Measurements from ENCODE around the gene KIAA1217. TPM values are rescaled to one million over a fixed set of nuclear protein-coding genes. Genes with fewer than 3 reads are reported as not detected.
"Not testable (repeated sequence)": the region's sequence is repeated elsewhere in the genome, so short reads cannot be mapped to it uniquely, and the experiment has no call there.

Gene KIAA1217
- total RNA-seq, 1 donor from 2014 or later = 18.9 TPM

- no peak for TF ChIP-seq CTCF (IDR thresholded peaks at IDR 0.05; ENCODE audit: insufficient read depth, low read length, poor library complexity, severe bottlenecking)
- DNase-seq (ENCODE audit: low read depth) = no peak
- H3K4me3 ChIP-seq (ENCODE audit: low read depth, low read length) = no peak overlapping the region
- H3K36me3 ChIP-seq (ENCODE audit: control insufficient read depth, insufficient read depth, low read length) = no peaks in the 10 kb centered on the region
- no peaks in the 10 kb centered on the region for H3K27me3 ChIP-seq (ENCODE audit: control insufficient read depth, insufficient read depth, low read length)
These were observed 268.2 kb downstream of the KIAA1217 start for GRCh38 chr10:24476913-24477701.

GRCh38 chr10:24477915-24478314 is 269.0 kb downstream of the KIAA1217 start:
- DNase-seq (ENCODE audit: low read depth) = no peak
- no peaks in the 10 kb centered on the region for H3K27me3 ChIP-seq (ENCODE audit: control insufficient read depth, insufficient read depth, low read length)
- H3K4me3 ChIP-seq (ENCODE audit: low read depth, low read length) = no peak overlapping the region
- no peaks in the 10 kb centered on the region for H3K36me3 ChIP-seq (ENCODE audit: control insufficient read depth, insufficient read depth, low read length)
- no peak for TF ChIP-seq CTCF (IDR thresholded peaks at IDR 0.05; ENCODE audit: insufficient read depth, low read length, poor library complexity, severe bottlenecking)

GRCh38 chr10:24479806-24480205 is 270.9 kb downstream of the KIAA1217 start:
- no peak for DNase-seq (ENCODE audit: low read depth)
- H3K27me3 ChIP-seq (ENCODE audit: control insufficient read depth, insufficient read depth, low read length) = no peaks in the 10 kb centered on the region
- H3K36me3 ChIP-seq (ENCODE audit: control insufficient read depth, insufficient read depth, low read length) = no peaks in the 10 kb centered on the region
- no peak for TF ChIP-seq CTCF (IDR thresholded peaks at IDR 0.05; ENCODE audit: insufficient read depth, low read length, poor library complexity, severe bottlenecking)
- H3K4me3 ChIP-seq (ENCODE audit: low read depth, low read length) = no peak overlapping the region

GRCh38 chr10:24480447-24480846 is 271.5 kb downstream of the KIAA1217 start:
- Histone ChIP-seq H3K4me3 (ENCODE audit: low read depth, low read length) (no peak overlapping the region), H3K36me3 (ENCODE audit: control insufficient read depth, insufficient read depth, low read length) (no peaks in the 10 kb centered on the region), H3K27me3 (ENCODE audit: control insufficient read depth, insufficient read depth, low read length) (no peaks in the 10 kb centered on the region)
- no peak for TF ChIP-seq CTCF (IDR thresholded peaks at IDR 0.05; ENCODE audit: insufficient read depth, low read length, poor library complexity, severe bottlenecking)
- DNase-seq (ENCODE audit: low read depth) = no peak

- Histone ChIP-seq H3K27me3 (ENCODE audit: control insufficient read depth, insufficient read depth, low read length) (no peaks in the 10 kb centered on the region), H3K36me3 (ENCODE audit: control insufficient read depth, insufficient read depth, low read length) (no peaks in the 10 kb centered on the region), H3K4me3 (ENCODE audit: low read depth, low read length) (no peak overlapping the region)
- no peak for DNase-seq (ENCODE audit: low read depth)
- no peak for TF ChIP-seq CTCF (IDR thresholded peaks at IDR 0.05; ENCODE audit: insufficient read depth, low read length, poor library complexity, severe bottlenecking)
These were observed 272.3 kb downstream of the KIAA1217 start for GRCh38 chr10:24481241-24481640.

GRCh38 chr10:24482713-24483112 is 273.8 kb downstream of the KIAA1217 start:
- not testable (repeated sequence) for H3K36me3 ChIP-seq (ENCODE audit: control insufficient read depth, insufficient read depth, low read length); H3K4me3 ChIP-seq (ENCODE audit: low read depth, low read length); DNase-seq (ENCODE audit: low read depth); H3K27me3 ChIP-seq (ENCODE audit: control insufficient read depth, insufficient read depth, low read length)
